Neural progenitor cell (in vitro differentiated cells): ENCODE data around the gene SPDYE1. TPM values are rescaled to one million over a fixed set of nuclear protein-coding genes. Genes with fewer than 3 reads are reported as not detected.

Source experiments
- DNase-seq: peaks from one replicate; pipeline ENCODE4 v3.0.0-alpha.2; 2016; ENCODE audit warnings: low spot score
- H2AFZ ChIP-seq: fragments of 200-600 bp; sonication (generic); replicated peaks from 2 replicates; pipeline ENCODE4 v1.6.1; 2016; ENCODE audit warnings: antibody characterized with exemption
- H3F3A ChIP-seq: fragments of 200-600 bp; sonication (generic); 2 replicates; pipeline ENCODE4 v1.6.1; 2016; ENCODE audit warnings: antibody characterized with exemption, low read depth
- H3K27ac ChIP-seq: fragments of 200-600 bp; sonication (generic); 2 replicates; pipeline ENCODE4 v1.5.1; 2016; ENCODE audit warnings: mild to moderate bottlenecking
- H3K27me3 ChIP-seq: fragments of 200-600 bp; sonication (generic); 2 replicates; pipeline ENCODE4 v1.6.1; 2016; ENCODE audit warnings: mild to moderate bottlenecking, moderate library complexity
- H3K36me3 ChIP-seq: fragments of 200-600 bp; sonication (generic); 2 replicates; pipeline ENCODE4 v1.5.1; 2016
- H3K4me1 ChIP-seq: fragments of 200-600 bp; sonication (generic); 2 replicates; pipeline ENCODE4 v1.6.1; 2016; ENCODE audit warnings: mixed run types
- H3K4me2 ChIP-seq: fragments of 200-600 bp; sonication (generic); 2 replicates; pipeline ENCODE4 v1.6.1; 2016
- H3K4me3 ChIP-seq: fragments of 200-600 bp; sonication (generic); 2 replicates; pipeline ENCODE4 v1.5.1; 2016
- H3K79me2 ChIP-seq: fragments of 200-600 bp; sonication (generic); 2 replicates; pipeline ENCODE4 v1.6.1; 2016; ENCODE audit warnings: low read depth
- H3K9ac ChIP-seq: fragments of 200-600 bp; sonication (generic); 2 replicates; pipeline ENCODE4 v1.6.1; 2016
- H3K9me3 ChIP-seq: fragments of 200-600 bp; sonication (generic); 2 replicates; pipeline ENCODE4 v1.5.1; 2016; ENCODE audit warnings: low read depth
- H4K20me1 ChIP-seq: fragments of 200-600 bp; sonication (generic); 2 replicates; pipeline ENCODE4 v1.6.1; 2016; ENCODE audit warnings: low read depth
- H3K27ac Mint-ChIP-seq: 3 replicates; pipeline ENCODE4 v1.8.0; 2021; ENCODE audit warnings: mixed read lengths
- H3K27me3 Mint-ChIP-seq: 2 replicates; pipeline ENCODE4 v1.8.0; 2022; ENCODE audit warnings: low read depth, mild to moderate bottlenecking, inconsistent platforms, moderate library complexity, mixed read lengths; ENCODE audit not compliant: insufficient read depth
- H3K36me3 Mint-ChIP-seq: 3 replicates; pipeline ENCODE4 v1.8.0; 2021; ENCODE audit warnings: mixed read lengths
- H3K4me1 Mint-ChIP-seq: 3 replicates; pipeline ENCODE4 v1.8.0; 2021; ENCODE audit warnings: mixed read lengths
- H3K4me3 Mint-ChIP-seq: 3 replicates; pipeline ENCODE4 v1.8.0; 2021; ENCODE audit warnings: mild to moderate bottlenecking, moderate library complexity, mixed read lengths
- H3K9me3 Mint-ChIP-seq: 3 replicates; pipeline ENCODE4 v1.8.0; 2020; ENCODE audit warnings: mixed read lengths
- EZH2 ChIP-seq: fragments of 200-600 bp; sonication (generic); IDR thresholded peaks from 2 replicates; pipeline ENCODE4 v1.6.1; 2017; ENCODE audit warnings: antibody characterized with exemption, mild to moderate bottlenecking, moderate library complexity
- EZH2phosphoT487 ChIP-seq: fragments of 200-600 bp; sonication (generic); IDR thresholded peaks from 2 replicates; pipeline ENCODE4 v1.6.1; 2017; ENCODE audit warnings: antibody characterized with exemption
- total RNA-seq: library from RNA; depleted of rRNA; stranded (reverse); fragments of >200 nt; gene quantifications from 2 replicates; pipeline ENCODE4 v1.2.3, GENCODE V29; 2015; ENCODE audit warnings: low replicate concordance
- TF ChIP-seq, protein P1 (sequence below): fragments of 200-600 bp; sonication (generic); IDR thresholded peaks from 2 replicates; pipeline ENCODE4 v1.5.1; 2017; ENCODE audit warnings: antibody characterized with exemption, mild to moderate bottlenecking

Gene SPDYE1
- total RNA-seq, 1 donor from 2014 or later: not detected

DNA sequence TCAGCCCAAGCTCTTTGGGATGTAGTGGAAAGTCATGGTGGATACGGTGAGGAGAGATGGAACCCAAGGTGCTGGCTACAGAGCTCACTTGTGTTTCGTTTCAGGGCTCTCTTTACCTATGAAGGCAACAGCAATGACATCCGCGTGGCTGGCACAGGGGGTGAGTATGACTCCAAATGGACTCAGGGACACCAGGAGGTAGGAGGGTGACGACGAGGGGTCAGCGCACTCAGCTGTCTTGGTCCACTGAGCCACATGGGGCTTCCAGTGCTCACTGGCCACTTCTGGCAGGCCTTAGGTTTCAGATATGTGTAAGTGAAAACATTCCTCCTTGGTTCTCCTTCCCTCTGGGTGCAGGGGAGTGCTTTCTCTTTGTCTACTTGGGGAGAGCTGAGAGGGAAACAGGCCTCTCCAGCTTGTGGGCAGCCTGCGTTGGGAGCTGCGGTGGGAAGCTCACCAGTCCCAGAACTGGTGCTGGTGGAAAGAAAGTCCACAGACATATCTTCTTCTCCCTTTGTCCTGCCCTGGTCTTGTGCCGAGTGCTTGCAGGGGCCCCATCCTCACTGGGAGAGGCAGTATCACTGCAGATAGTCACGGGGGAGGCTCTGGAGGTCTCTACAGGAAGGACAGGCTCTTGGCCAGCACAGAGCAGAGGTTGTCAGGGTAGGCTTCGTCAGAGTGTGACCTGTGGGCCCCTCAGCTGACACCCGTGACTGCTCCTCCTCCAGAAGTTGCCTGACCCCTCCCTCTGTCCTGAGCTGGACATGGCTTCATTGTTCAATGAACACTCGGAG lies 52.6 kb downstream of the SPDYE1 start:
- H3K79me2 ChIP-seq: peaks cover 33% of the 10 kb centered on the region
- no peak overlapping the region for H3K4me2 ChIP-seq
- no peaks in the 10 kb centered on the region for H3F3A ChIP-seq
- TF ChIP-seq EZH2phosphoT487: no peak
- H3K36me3 ChIP-seq: no peaks in the 10 kb centered on the region
- peaks cover 4% of the 10 kb centered on the region for H3K4me1 ChIP-seq
- Mint-ChIP-seq H3K9me3 (no peaks in the 10 kb centered on the region), H3K27me3 (peaks cover 3% of the 10 kb centered on the region), H3K27ac (no peak overlapping the region), H3K36me3 (peaks cover 20% of the 10 kb centered on the region), H3K4me3 (no peak overlapping the region), H3K4me1 (peaks cover 17% of the 10 kb centered on the region)
- DNase-seq: no peak
- H3K27me3 ChIP-seq: no peaks in the 10 kb centered on the region
- no peak overlapping the region for H2AFZ ChIP-seq
- no peak overlapping the region for H3K4me3 ChIP-seq
- H3K27ac ChIP-seq: no peak overlapping the region
- H4K20me1 ChIP-seq: peaks cover 25% of the 10 kb centered on the region
- H3K9ac ChIP-seq: no peak overlapping the region
- no peaks in the 10 kb centered on the region for H3K9me3 ChIP-seq

DNA sequence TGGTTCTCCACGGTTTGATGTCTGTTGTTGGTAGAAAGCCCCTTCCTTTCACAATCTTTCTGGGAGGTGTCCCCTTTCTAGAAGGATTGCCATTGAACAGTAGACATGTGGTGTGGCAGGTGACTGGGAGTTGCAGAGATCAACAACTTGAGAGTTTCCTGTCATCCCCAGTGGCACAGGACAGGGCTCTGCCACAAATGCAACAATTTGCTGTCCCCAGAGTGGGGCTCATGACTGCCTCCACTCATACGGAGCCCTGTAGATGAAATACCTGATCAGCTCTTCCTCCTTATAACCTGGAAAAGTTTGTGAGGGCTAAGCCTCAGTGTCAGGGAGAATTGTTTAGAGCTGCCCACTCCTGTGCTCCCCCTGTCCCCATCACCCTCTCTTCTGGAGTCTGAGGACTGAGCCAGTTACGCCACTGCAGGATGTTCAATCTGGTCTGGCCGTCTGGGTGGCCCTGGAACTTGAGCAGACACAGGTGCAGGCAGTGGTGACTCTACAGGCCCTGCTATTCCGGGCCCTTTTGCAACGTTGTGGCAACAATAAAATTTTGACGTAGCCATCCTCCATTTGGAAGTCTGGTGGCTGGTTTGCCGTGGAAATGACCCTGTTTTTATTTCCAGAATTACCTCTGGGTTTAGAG lies 53.3 kb downstream of the SPDYE1 start:
- Mint-ChIP-seq H3K4me3 (no peak overlapping the region), H3K27ac (no peak overlapping the region), H3K36me3 (peaks cover 27% of the 10 kb centered on the region), H3K27me3 (no peaks in the 10 kb centered on the region), H3K9me3 (no peaks in the 10 kb centered on the region), H3K4me1 (peaks cover 10% of the 10 kb centered on the region)
- Histone ChIP-seq H3K9ac (no peak overlapping the region), H3K4me1 (no peaks in the 10 kb centered on the region), H3K79me2 (peaks cover 26% of the 10 kb centered on the region), H3K36me3 (no peaks in the 10 kb centered on the region), H3K9me3 (no peaks in the 10 kb centered on the region), H3K27me3 (no peaks in the 10 kb centered on the region), H4K20me1 (peaks cover 25% of the 10 kb centered on the region), H3K27ac (no peak overlapping the region), H3K4me2 (no peak overlapping the region), H2AFZ (no peak overlapping the region), H3K4me3 (no peak overlapping the region), H3F3A (no peaks in the 10 kb centered on the region)
- TF ChIP-seq, protein P1, sequence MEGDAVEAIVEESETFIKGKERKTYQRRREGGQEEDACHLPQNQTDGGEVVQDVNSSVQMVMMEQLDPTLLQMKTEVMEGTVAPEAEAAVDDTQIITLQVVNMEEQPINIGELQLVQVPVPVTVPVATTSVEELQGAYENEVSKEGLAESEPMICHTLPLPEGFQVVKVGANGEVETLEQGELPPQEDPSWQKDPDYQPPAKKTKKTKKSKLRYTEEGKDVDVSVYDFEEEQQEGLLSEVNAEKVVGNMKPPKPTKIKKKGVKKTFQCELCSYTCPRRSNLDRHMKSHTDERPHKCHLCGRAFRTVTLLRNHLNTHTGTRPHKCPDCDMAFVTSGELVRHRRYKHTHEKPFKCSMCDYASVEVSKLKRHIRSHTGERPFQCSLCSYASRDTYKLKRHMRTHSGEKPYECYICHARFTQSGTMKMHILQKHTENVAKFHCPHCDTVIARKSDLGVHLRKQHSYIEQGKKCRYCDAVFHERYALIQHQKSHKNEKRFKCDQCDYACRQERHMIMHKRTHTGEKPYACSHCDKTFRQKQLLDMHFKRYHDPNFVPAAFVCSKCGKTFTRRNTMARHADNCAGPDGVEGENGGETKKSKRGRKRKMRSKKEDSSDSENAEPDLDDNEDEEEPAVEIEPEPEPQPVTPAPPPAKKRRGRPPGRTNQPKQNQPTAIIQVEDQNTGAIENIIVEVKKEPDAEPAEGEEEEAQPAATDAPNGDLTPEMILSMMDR: no peak
- TF ChIP-seq EZH2: no peak
- TF ChIP-seq EZH2phosphoT487: no peak
- DNase-seq: no peak

DNA sequence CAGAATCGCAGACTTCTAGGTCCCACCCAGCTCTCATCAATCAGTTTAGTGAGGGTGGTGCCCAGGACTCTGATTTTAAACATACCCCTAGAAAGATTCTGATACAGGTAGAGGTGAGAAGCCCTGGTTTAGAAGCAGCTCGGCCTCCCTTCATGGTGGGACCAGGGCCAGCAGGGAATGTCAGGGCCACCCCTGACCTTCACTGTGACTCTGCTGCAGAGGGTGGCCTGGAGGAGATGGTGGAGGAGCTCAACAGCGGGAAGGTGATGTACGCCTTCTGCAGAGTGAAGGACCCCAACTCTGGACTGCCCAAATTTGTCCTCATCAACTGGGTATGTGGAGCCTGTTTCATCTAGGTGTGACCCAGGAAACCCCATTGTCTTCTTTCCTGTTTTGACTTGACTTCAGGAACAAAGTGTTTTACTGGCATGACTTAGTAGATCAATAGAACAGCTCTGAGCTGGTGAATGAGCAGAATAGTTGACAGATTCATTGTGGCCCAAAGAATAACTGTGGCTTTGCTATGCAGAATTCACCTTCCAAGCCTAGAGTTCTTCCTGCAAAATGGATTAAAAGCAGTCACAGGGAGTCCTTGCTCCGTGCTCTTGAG lies 54.0 kb downstream of the SPDYE1 start:
- peaks cover 29% of the 10 kb centered on the region for H3K36me3 Mint-ChIP-seq
- H3K36me3 ChIP-seq: no peaks in the 10 kb centered on the region
- no peak for DNase-seq
- no peak overlapping the region for H3K27ac Mint-ChIP-seq
- TF ChIP-seq, protein P1: no peak
- TF ChIP-seq EZH2phosphoT487: no peak
- TF ChIP-seq EZH2: no peak
- H3K4me3 ChIP-seq: no peak overlapping the region
- no peaks in the 10 kb centered on the region for H3F3A ChIP-seq
- no peak overlapping the region for H3K27ac ChIP-seq
- no peaks in the 10 kb centered on the region for H3K27me3 Mint-ChIP-seq
- no peaks in the 10 kb centered on the region for H3K9me3 Mint-ChIP-seq
- H3K27me3 ChIP-seq: no peaks in the 10 kb centered on the region
- H3K9ac ChIP-seq: no peak overlapping the region
- H2AFZ ChIP-seq: no peak overlapping the region
- H3K4me1 Mint-ChIP-seq: peaks cover 3% of the 10 kb centered on the region
- H3K4me3 Mint-ChIP-seq: no peak overlapping the region
- no peaks in the 10 kb centered on the region for H3K9me3 ChIP-seq
- H3K79me2 ChIP-seq: peaks cover 19% of the 10 kb centered on the region
- H4K20me1 ChIP-seq: peaks cover 25% of the 10 kb centered on the region
- no peak overlapping the region for H3K4me2 ChIP-seq
- no peaks in the 10 kb centered on the region for H3K4me1 ChIP-seq
